SJSA1 (cell line): ENCODE data around the gene APOL3. TPM values are rescaled to one million over a fixed set of nuclear protein-coding genes. Genes with fewer than 3 reads are reported as not detected.
"Not testable (repeated sequence)": the region's sequence is repeated elsewhere in the genome, so short reads cannot be mapped to it uniquely, and the experiment has no call there.

Source experiments
- DNase-seq, 2 experiments: peaks; one replicate each; pipeline ENCODE4 v3.0.0-alpha.2; 2015 to 2020; ENCODE audit warnings: low spot score in 2 of 2, low read depth in 1 of 2
- H3K27ac ChIP-seq: fragments of 250-450 bp; sonication (Bioruptor Pico); 2 replicates; pipeline ENCODE4 v1.5.1; 2020; ENCODE audit warnings: mild to moderate bottlenecking, moderate library complexity
- H3K27me3 ChIP-seq: fragments of 250-450 bp; sonication (Bioruptor Pico); replicated peaks from 2 replicates; pipeline ENCODE4 v1.5.1; 2020; ENCODE audit warnings: mild to moderate bottlenecking, moderate library complexity
- H3K36me3 ChIP-seq: fragments of 250-450 bp; sonication (Bioruptor Pico); 2 replicates; pipeline ENCODE4 v1.5.1; 2020; ENCODE audit warnings: mild to moderate bottlenecking
- H3K4me1 ChIP-seq: fragments of 250-450 bp; sonication (Bioruptor Pico); replicated peaks from 2 replicates; pipeline ENCODE4 v1.6.1; 2021; ENCODE audit warnings: mild to moderate bottlenecking
- H3K4me3 ChIP-seq: fragments of 250-450 bp; sonication (Bioruptor Pico); 2 replicates; pipeline ENCODE4 v1.5.1; 2020; ENCODE audit warnings: mild to moderate bottlenecking
- H3K9me3 ChIP-seq: fragments of 250-450 bp; sonication (Bioruptor Pico); replicated peaks from 2 replicates; pipeline ENCODE4 v1.5.1; 2020; ENCODE audit warnings: mild to moderate bottlenecking
- total RNA-seq: library from RNA; depleted of rRNA; stranded (reverse); fragments of >200 nt; shearing (Covaris generic); gene quantifications from 2 replicates; pipeline ENCODE4 v1.2.3, GENCODE V29; 2014

Gene APOL3
- total RNA-seq, 1 experiment from 2014 or later = 4.7 TPM

DNA sequence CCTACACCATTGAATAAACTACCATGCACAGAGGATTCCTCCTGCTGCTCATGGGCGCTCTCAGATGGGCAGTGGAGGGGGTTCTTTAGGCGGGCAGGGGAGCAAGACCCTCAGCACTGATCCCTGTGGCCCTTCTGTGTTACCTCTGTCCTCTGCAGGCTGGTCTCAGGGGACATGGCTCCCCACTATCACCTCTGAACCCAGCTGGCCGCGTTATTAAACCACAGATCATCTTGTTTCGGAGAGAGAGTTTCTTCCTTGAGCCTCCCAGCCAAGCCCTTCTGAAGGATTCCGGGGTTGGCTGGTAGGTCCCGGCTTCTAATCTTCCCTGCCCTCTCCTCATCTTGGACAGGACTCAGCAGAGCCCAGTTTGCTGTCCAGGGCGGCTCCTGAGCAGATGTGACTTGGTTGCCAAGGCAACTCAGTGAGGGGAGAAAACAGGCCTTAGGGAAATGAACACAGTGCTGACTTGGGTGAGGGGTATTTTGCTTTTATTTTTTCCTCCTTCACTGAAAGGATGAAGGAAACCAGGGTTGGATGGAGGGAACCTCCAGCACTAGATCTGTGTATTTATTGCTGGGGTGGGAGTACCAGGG, 13.3 kb downstream of the APOL3 start:
- DNase-seq = no peak
- H3K4me1 ChIP-seq = no peaks in the 10 kb centered on the region
- peaks cover 4% of the 10 kb centered on the region; the same call in 1 of the 2 replicates for H3K9me3 ChIP-seq
- no peak overlapping the region for H3K27ac ChIP-seq
- H3K27me3 ChIP-seq = no peaks in the 10 kb centered on the region
- no peak overlapping the region for H3K4me3 ChIP-seq
- no peaks in the 10 kb centered on the region for H3K36me3 ChIP-seq

- no peaks in the 10 kb centered on the region for H3K36me3 ChIP-seq
- no peak overlapping the region for H3K4me3 ChIP-seq
- H3K27me3 ChIP-seq = no peaks in the 10 kb centered on the region
- no peak for DNase-seq
- H3K9me3 ChIP-seq = no peaks in the 10 kb centered on the region
- no peak overlapping the region for H3K27ac ChIP-seq
- H3K4me1 ChIP-seq = no peaks in the 10 kb centered on the region
Measured at GRCh38 chr22:36145881-36146280, 14.7 kb downstream of the APOL3 start.

GRCh38 chr22:36144886-36145541, 15.5 kb downstream of the APOL3 start:
- no peaks in the 10 kb centered on the region for H3K27me3 ChIP-seq
- H3K27ac ChIP-seq = no peak overlapping the region
- no peaks in the 10 kb centered on the region for H3K36me3 ChIP-seq
- H3K4me3 ChIP-seq = no peak overlapping the region
- no peaks in the 10 kb centered on the region for H3K9me3 ChIP-seq
- H3K4me1 ChIP-seq = no peaks in the 10 kb centered on the region
- DNase-seq = peak; percentile 52 to 66

DNA sequence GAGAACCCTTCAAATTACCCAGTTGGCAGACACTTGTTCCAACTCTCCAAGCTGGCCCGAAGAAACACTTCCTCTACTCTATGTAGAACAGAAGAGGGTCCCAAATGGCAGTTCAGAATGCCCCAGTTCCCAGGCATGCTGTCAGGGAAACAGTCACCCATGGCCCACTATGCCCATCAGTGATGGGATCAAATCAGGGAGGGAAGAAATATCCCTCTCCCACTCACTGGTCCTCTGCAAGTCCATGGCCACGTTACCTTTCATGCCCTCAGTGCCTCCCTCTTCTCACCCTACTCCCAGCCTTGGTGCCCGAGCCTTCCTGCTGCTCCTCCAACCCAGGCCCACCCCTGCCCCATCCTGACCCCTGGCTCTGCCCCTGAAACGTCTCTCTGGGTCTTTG, 16.6 kb downstream of the APOL3 start:
- DNase-seq = no peak
- no peaks in the 10 kb centered on the region for H3K9me3 ChIP-seq
- no peaks in the 10 kb centered on the region for H3K4me1 ChIP-seq
- no peaks in the 10 kb centered on the region for H3K27me3 ChIP-seq
- H3K4me3 ChIP-seq = no peak overlapping the region
- no peak overlapping the region for H3K27ac ChIP-seq
- no peaks in the 10 kb centered on the region for H3K36me3 ChIP-seq

GRCh38 chr22:36143066-36143815, 17.3 kb downstream of the APOL3 start:
- DNase-seq = no peak
- no peaks in the 10 kb centered on the region for H3K36me3 ChIP-seq
- H3K4me3 ChIP-seq = no peak overlapping the region
- H3K4me1 ChIP-seq = no peaks in the 10 kb centered on the region
- no peaks in the 10 kb centered on the region for H3K9me3 ChIP-seq
- H3K27ac ChIP-seq = no peak overlapping the region
- H3K27me3 ChIP-seq = no peaks in the 10 kb centered on the region

DNA sequence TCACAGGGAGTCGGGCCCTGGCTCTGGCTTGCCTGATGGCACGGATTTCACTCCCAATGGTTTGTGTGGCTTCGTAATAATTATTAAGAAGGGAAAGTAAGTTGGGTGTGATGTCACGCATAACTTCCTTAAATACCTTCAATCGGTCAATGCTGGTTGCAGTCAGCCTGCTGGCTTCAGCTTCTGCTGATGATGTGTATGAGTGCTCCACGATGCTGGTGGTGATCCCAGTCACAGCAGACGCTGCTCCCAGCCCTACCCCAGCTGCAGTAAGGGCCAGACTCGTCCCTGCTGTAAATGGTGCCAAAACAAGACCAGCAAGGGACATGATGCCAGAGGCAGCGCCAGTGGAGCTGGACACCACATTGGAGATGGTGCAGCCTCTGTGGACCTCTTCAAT, 19.1 kb downstream of the APOL3 start:
- H3K27me3 ChIP-seq = no peaks in the 10 kb centered on the region
- no peak for DNase-seq
- no peaks in the 10 kb centered on the region for H3K9me3 ChIP-seq
- no peak overlapping the region for H3K4me3 ChIP-seq
- H3K27ac ChIP-seq = no peak overlapping the region
- no peaks in the 10 kb centered on the region for H3K36me3 ChIP-seq
- H3K4me1 ChIP-seq = peaks cover 5% of the 10 kb centered on the region

GRCh38 chr22:36138709-36139108, 21.8 kb downstream of the APOL3 start:
- not testable (repeated sequence) for H3K36me3 ChIP-seq, H3K4me1 ChIP-seq, H3K4me3 ChIP-seq

GRCh38 chr22:36136988-36137387, 23.6 kb downstream of the APOL3 start:
- no peaks in the 10 kb centered on the region for H3K9me3 ChIP-seq
- H3K4me1 ChIP-seq = peaks cover 8% of the 10 kb centered on the region
- DNase-seq = no peak
- H3K27me3 ChIP-seq = no peaks in the 10 kb centered on the region
- H3K27ac ChIP-seq = no peak overlapping the region
- no peak overlapping the region for H3K4me3 ChIP-seq
- H3K36me3 ChIP-seq = no peaks in the 10 kb centered on the region

More at GRCh38 chr22:36138709-36139108, 21.8 kb downstream of the APOL3 start:
- DNase-seq, H3K27me3 ChIP-seq, H3K9me3 ChIP-seq, H3K27ac ChIP-seq: not testable (repeated sequence)

DNA sequence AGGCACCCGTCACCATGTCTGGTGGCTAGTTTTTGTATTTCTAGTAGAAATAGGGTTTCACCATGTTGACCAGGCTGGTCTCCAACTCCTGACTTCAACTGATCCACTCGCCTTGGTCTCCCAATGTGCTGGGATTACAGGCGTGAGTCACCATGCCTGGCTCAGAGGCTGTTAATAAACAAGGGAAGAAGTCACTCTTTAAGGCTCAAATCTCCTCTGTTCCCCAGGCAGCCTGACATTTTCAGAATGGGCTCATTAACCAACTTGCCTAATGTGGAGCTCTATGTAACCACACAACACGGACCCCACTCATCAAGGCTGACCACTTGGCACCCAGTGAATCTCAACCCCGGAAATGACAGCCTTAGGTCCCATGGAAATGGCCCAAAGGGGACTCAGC, 24.1 kb downstream of the APOL3 start:
- H3K27me3 ChIP-seq = peaks cover 2% of the 10 kb centered on the region
- H3K27ac ChIP-seq = no peak overlapping the region
- no peaks in the 10 kb centered on the region for H3K36me3 ChIP-seq
- DNase-seq = peak in 1 of 2 experiments; percentile 25
- peaks cover 8% of the 10 kb centered on the region for H3K4me1 ChIP-seq
- H3K9me3 ChIP-seq = no peaks in the 10 kb centered on the region
- H3K4me3 ChIP-seq = no peak overlapping the region

GRCh38 chr22:36135306-36135980, 25.1 kb downstream of the APOL3 start:
- peaks cover 10% of the 10 kb centered on the region for H3K27me3 ChIP-seq
- no peaks in the 10 kb centered on the region for H3K36me3 ChIP-seq
- DNase-seq = no peak

GRCh38 chr22:36134182-36134581, 26.4 kb downstream of the APOL3 start:
- H3K27ac ChIP-seq = no peak overlapping the region
- peaks cover 8% of the 10 kb centered on the region for H3K4me1 ChIP-seq
- peaks cover 12% of the 10 kb centered on the region for H3K27me3 ChIP-seq
- no peak for DNase-seq
- no peaks in the 10 kb centered on the region for H3K9me3 ChIP-seq
- no peak overlapping the region for H3K4me3 ChIP-seq
- no peaks in the 10 kb centered on the region for H3K36me3 ChIP-seq

More at GRCh38 chr22:36135306-36135980, 25.1 kb downstream of the APOL3 start:
- H3K27ac ChIP-seq = no peak overlapping the region
- peaks cover 8% of the 10 kb centered on the region for H3K4me1 ChIP-seq
- no peaks in the 10 kb centered on the region for H3K9me3 ChIP-seq
- H3K4me3 ChIP-seq = no peak overlapping the region

DNA sequence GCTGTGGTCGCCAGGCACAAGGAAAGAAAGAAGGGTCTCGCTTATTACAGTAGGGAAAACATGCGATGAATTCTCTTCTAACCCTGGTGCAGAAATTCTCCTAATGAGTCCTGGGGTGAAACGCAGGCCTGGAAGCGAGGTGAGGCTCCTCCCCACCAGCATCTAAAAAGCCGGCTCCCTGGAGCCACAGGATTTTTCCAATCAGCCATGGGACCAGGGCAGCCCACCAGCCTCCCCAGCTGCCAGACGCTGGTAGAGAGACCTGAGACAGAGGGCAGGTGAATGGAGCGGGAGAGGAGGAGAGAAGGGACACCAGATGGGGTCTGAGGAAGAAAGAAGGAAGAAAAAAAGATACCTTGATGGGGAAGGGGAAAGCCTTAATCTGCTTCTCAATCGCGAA, 28.6 kb downstream of the APOL3 start:
- peaks cover 7% of the 10 kb centered on the region for H3K4me1 ChIP-seq
- no peak for DNase-seq
- H3K36me3 ChIP-seq = no peaks in the 10 kb centered on the region
- H3K27me3 ChIP-seq = peaks cover 12% of the 10 kb centered on the region
- H3K4me3 ChIP-seq = no peak overlapping the region
- no peak overlapping the region for H3K27ac ChIP-seq
- H3K9me3 ChIP-seq = no peaks in the 10 kb centered on the region

DNA sequence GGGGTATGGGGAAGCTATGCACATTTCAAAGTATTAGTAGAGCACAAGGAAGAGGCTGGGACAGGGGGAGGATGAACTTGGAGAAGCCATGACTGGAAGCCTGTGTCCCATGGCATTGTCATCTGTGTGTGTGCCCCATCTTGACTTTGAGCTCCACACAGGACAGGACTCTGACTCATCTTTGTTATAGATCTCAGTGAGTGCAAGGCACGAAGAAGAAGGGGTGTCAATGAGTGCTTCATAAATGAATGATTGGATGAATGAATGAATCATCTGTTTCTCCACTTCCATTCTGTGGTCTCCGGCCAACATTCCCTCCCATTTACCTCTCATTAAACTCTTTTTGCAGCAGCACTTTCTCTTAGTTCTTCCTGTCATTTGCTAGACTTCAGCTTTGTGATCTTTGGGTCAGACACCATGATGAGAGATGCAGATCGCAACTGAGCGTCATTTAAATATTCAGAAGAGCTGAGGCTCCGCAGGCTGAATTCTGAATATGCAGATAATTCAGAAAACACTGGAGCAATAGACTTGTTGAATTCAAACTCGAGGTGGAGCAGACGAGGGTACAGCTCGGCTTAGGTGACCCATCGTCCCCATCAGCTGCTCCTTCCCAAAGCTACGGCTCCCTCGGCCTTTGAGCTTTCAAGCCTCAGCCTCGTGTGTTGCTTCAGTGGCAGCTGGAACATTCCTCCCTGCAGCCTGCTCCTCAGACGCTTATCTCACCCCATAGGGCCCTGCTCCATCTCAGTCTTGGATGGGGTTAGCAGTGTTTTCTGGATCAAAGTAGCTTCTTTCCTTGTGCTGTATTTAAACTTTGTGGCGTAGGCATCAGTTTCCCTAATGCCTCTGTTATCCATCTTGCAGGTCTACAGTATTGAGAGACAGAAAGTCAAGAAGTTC, 30.8 kb downstream of the APOL3 start:
- H3K36me3 ChIP-seq = no peaks in the 10 kb centered on the region
- no peak overlapping the region for H3K4me3 ChIP-seq
- DNase-seq = no peak
- peaks cover 12% of the 10 kb centered on the region for H3K27me3 ChIP-seq
- no peaks in the 10 kb centered on the region for H3K4me1 ChIP-seq
- H3K9me3 ChIP-seq = no peaks in the 10 kb centered on the region
- H3K27ac ChIP-seq = no peak overlapping the region
